B cell (primary cell): ENCODE results near the gene RER1. TPM values are rescaled to one million over a fixed set of nuclear protein-coding genes. Genes with fewer than 3 reads are reported as not detected.

ENCODE experiments used
- ATAC-seq: fragments of 200-7000 bp; cut with Tn5 transposase; one replicate; pipeline ENCODE4 v1.10.0; 2021; ENCODE audit warnings: low read depth, mild to moderate bottlenecking, moderate number of reproducible peaks, moderate library complexity
- CTCF ChIA-PET: fragments of 350-600 bp; sonication (Branson Sonifier 250); formaldehyde crosslinking; loops from one replicate; lab custom pipeline; 2021; ENCODE audit warnings: antibody characterized with exemption, inconsistent platforms; lab: Charles Lee
- POLR2A ChIA-PET: fragments of 350-600 bp; sonication (Branson Sonifier 250); formaldehyde crosslinking; loops from one replicate; lab custom pipeline; 2021; ENCODE audit warnings: antibody characterized with exemption; lab: Charles Lee
- DNase-seq: peaks from one replicate; pipeline ENCODE4 v3.0.0; 2013
- H2AFZ ChIP-seq: 2 replicates; pipeline ENCODE4 v1.6.1; 2012; ENCODE audit warnings: mild to moderate bottlenecking, low read depth, low read length; ENCODE audit not compliant: insufficient read depth, poor library complexity, severe bottlenecking
- H3K27ac ChIP-seq, 2 donors: 1 replicate in 1 of 2; 2 replicates in 1 of 2; pipeline ENCODE4 v1.5.1; 2012 to 2013; ENCODE audit warnings: low read length in 2 of 2, mild to moderate bottlenecking in 2 of 2, moderate library complexity in 1 of 2
- H3K27me3 ChIP-seq, 4 experiments: fragments of 200-600 bp in 1 of 4; sonication (generic) in 1 of 4; replicated peaks in 1 of 4; 1 replicate in 2 of 4; 2 replicates in 2 of 4; pipeline versions ENCODE4 v1.6.1 to v1.7.0; 2013 to 2016; ENCODE audit warnings: low read length in 3 of 4, mild to moderate bottlenecking in 2 of 4, mixed read lengths in 1 of 4, moderate library complexity in 1 of 4; ENCODE audit not compliant: insufficient read depth in 4 of 4, control insufficient read depth in 3 of 4; ENCODE audit errors: control extremely low read depth in 1 of 4
- H3K36me3 ChIP-seq, 2 experiments: replicated peaks in 1 of 2; 1 replicate in 1 of 2; 2 replicates in 1 of 2; pipeline versions ENCODE4 v1.6.1 to v1.7.1; 2013; ENCODE audit warnings: low read length in 1 of 2; ENCODE audit not compliant: insufficient read depth in 2 of 2, control insufficient read depth in 1 of 2; ENCODE audit errors: control extremely low read depth in 1 of 2, extremely low read depth in 1 of 2
- H3K4me1 ChIP-seq, 2 donors: fragments of 200-600 bp in 1 of 2; sonication (generic) in 1 of 2; 1 replicate in 1 of 2; 2 replicates in 1 of 2; pipeline versions ENCODE4 v1.5.1 to v1.6.1; 2013 to 2017; ENCODE audit warnings: low read length in 2 of 2; ENCODE audit not compliant: control insufficient read depth in 2 of 2, insufficient read depth in 2 of 2
- H3K4me2 ChIP-seq: replicated peaks from 2 replicates; pipeline ENCODE3; 2012; ENCODE audit warnings: mild to moderate bottlenecking, low read depth, low read length; ENCODE audit not compliant: poor library complexity, severe bottlenecking
- H3K4me3 ChIP-seq, 5 experiments: fragments of 200-600 bp in 1 of 5; sonication (generic) in 1 of 5; 1 replicate in 3 of 5; 2 replicates in 2 of 5; pipeline versions ENCODE4 v1.5.1 to v1.7.0; 2011 to 2016; ENCODE audit warnings: low read length in 4 of 5, mild to moderate bottlenecking in 4 of 5, low read depth in 2 of 5, control low read depth in 1 of 5, moderate library complexity in 1 of 5; ENCODE audit not compliant: insufficient read depth in 1 of 5; ENCODE audit errors: control extremely low read depth in 1 of 5, extremely low read depth in 1 of 5
- H3K79me2 ChIP-seq: fragments of 200-600 bp; sonication (generic); one replicate; pipeline ENCODE4 v1.6.0; 2016; ENCODE audit warnings: low read length; ENCODE audit not compliant: control insufficient read depth, insufficient read depth
- H3K9ac ChIP-seq: fragments of 200-600 bp; sonication (generic); 2 replicates; pipeline ENCODE4 v1.6.1; 2017; ENCODE audit warnings: mild to moderate bottlenecking, low read length, moderate library complexity
- H3K9me3 ChIP-seq, 3 donors: one replicate each; pipeline versions ENCODE4 v1.6.1 to v1.7.1; 2013; ENCODE audit warnings: low read length in 2 of 3; ENCODE audit not compliant: control insufficient read depth in 2 of 3, insufficient read depth in 1 of 3; ENCODE audit errors: control extremely low read depth in 1 of 3
- H4K20me1 ChIP-seq: 2 replicates; pipeline ENCODE4 v1.6.0; 2012; ENCODE audit warnings: mild to moderate bottlenecking, low read length; ENCODE audit not compliant: insufficient read depth, control insufficient read depth, poor library complexity, severe bottlenecking
- H3K27ac Mint-ChIP-seq: one replicate; pipeline ENCODE4 v1.8.0; 2021; ENCODE audit warnings: mixed read lengths
- H3K27me3 Mint-ChIP-seq: one replicate; pipeline ENCODE4 v1.8.0; 2021; ENCODE audit warnings: mixed read lengths
- H3K4me1 Mint-ChIP-seq: one replicate; pipeline ENCODE4 v1.8.0; 2021; ENCODE audit warnings: mixed read lengths
- H3K4me3 Mint-ChIP-seq: one replicate; pipeline ENCODE4 v1.8.0; 2021; ENCODE audit warnings: mixed read lengths
- H3K9me3 Mint-ChIP-seq: one replicate; pipeline ENCODE4 v1.8.0; 2022; ENCODE audit warnings: mixed read lengths; ENCODE audit not compliant: insufficient read depth
- EZH2 ChIP-seq: IDR thresholded peaks from 2 replicates; pipeline ENCODE4 v1.6.1; 2012; ENCODE audit warnings: borderline replicate concordance, low read depth, mild to moderate bottlenecking, moderate library complexity, low read length; ENCODE audit not compliant: insufficient read depth, poor library complexity, severe bottlenecking
- WGBS: methylation state at CpG from one replicate; pipeline ENCODE4 v1.1.5; 2013; ENCODE audit warnings: missing lambda C conversion rate; ENCODE audit not compliant: insufficient coverage; 5-methylcytosine and 5-hydroxymethylcytosine counted together
- intact Hi-C: fragments of 100-400 bp; cut with micrococcal nuclease; formaldehyde crosslinking; loops from one replicate; pipeline ENCODE4 v1.10.0; 2022
- polyA plus RNA-seq: library from polyadenylated mRNA; depleted of rRNA; stranded (reverse); fragments of >200 nt; gene quantifications from 2 replicates; pipeline ENCODE4 v1.2.3, GENCODE V29; 2012
- total RNA-seq, 2 donors: library from RNA; stranded (reverse); fragments of 120-200 nt in 1 of 2; gene quantifications; 1 replicate in 1 of 2; 2 replicates in 1 of 2; pipeline versions ENCODE4 v1.2.3 to v1.2.4, GENCODE V29; 2013 to 2022
- TF ChIP-seq, protein P1 (sequence below): fragments of 200-600 bp; IDR thresholded peaks from one replicate; pipeline ENCODE4 v1.8.0; 2022; ENCODE audit warnings: antibody characterized with exemption, mild to moderate bottlenecking

Gene RER1
- total and polyA plus RNA-seq, 2 donors (not counting 1 experiment from before 2014, with no cell fraction given) = 78.5 to 118 TPM

DNA sequence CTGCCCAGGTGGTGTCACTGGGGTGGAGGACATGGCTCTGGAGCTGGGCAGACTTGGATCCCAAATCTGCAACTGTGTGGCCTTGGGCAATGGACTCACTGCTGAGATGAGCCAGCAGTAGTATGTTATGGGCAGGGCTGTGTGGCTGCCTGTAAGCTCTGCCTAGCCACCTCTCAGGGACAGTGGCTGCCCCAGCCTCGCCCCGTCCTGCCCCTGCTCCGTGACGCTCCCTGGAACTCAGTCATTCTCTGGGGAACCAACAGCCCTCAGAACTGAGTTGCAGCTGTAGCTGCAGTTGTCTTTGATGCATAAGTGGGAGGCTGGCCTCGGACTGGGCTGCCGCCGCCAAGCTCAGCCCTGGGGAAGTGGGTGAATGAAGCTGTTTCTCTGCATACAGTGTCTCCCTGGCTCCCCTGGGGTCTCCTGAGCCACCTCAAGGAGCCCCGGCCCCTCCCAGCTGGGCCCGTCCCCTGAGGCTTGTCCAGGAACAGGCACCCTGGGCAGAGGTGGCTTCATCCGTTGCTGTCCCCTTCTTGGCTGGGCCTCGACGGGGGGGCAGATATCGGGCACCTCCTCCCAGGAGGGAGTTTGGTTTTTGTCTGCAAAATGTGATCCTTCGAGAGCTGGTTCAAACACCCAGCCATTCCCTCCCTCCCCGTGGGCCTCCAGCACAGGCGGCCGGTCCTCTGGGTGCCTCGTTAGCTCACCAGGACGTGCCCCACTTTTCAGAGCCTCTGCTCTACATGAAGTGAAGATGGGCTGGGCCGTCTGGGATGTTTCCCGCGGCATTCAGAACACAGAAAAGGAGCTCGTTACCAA is 58.2 kb downstream of the RER1 start:
- Histone ChIP-seq H3K27ac (no peak overlapping the region), H2AFZ (no peak overlapping the region), H3K36me3 (no peaks in the 10 kb centered on the region), H3K4me2 (no peak overlapping the region), H3K4me1 (no peaks in the 10 kb centered on the region), H3K79me2 (no peaks in the 10 kb centered on the region), H3K9me3 (no peaks in the 10 kb centered on the region), H3K4me3 (no peak overlapping the region), H3K27me3 (peaks cover 0 to 5% (median 2%) of the 10 kb centered on the region in 4 experiments), H3K9ac (no peak overlapping the region), H4K20me1 (no peaks in the 10 kb centered on the region)
- POLR2A ChIA-PET = no interaction called here
- no peak for TF ChIP-seq EZH2
- TF ChIP-seq, protein P1, sequence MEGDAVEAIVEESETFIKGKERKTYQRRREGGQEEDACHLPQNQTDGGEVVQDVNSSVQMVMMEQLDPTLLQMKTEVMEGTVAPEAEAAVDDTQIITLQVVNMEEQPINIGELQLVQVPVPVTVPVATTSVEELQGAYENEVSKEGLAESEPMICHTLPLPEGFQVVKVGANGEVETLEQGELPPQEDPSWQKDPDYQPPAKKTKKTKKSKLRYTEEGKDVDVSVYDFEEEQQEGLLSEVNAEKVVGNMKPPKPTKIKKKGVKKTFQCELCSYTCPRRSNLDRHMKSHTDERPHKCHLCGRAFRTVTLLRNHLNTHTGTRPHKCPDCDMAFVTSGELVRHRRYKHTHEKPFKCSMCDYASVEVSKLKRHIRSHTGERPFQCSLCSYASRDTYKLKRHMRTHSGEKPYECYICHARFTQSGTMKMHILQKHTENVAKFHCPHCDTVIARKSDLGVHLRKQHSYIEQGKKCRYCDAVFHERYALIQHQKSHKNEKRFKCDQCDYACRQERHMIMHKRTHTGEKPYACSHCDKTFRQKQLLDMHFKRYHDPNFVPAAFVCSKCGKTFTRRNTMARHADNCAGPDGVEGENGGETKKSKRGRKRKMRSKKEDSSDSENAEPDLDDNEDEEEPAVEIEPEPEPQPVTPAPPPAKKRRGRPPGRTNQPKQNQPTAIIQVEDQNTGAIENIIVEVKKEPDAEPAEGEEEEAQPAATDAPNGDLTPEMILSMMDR = no peak
- ATAC-seq (no peak), DNase-seq (no peak)
- H3K4me1 Mint-ChIP-seq = no peaks in the 10 kb centered on the region
- CTCF ChIA-PET = no interaction called here
- no peaks in the 10 kb centered on the region for H3K9me3 Mint-ChIP-seq
- intact Hi-C loops = no loop called here
- 84% methylated on average over 15 of the region's 23 CpGs for WGBS
- no peak overlapping the region for H3K27ac Mint-ChIP-seq
- H3K27me3 Mint-ChIP-seq = peaks cover 3% of the 10 kb centered on the region
- H3K4me3 Mint-ChIP-seq = no peak overlapping the region

DNA sequence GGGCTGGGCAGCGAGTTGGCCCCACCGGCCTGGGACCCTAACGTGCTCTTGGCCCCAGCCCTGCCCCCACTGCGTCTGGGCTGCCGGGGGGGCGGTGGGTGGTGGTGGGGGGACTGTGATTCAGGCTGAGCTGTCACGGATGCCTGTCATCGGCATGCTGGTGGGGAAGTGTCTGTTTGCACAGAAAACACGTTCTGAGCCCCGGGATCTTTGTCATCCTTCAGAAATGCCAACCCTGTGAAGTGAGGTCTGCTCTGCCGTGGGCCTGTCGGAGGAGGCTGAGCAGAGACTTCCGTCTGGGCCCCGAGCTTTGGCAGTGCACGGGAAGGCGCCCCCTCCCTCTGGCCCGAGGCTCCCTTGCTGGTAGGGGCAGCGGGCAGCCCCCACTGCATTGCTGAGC is 60.1 kb downstream of the RER1 start:
- H3K27me3 Mint-ChIP-seq = peaks cover 4% of the 10 kb centered on the region
- no peak for ATAC-seq
- no peak overlapping the region for H3K27ac Mint-ChIP-seq

More for the DNA sequence above, 60.1 kb downstream of the RER1 start:
- Mint-ChIP-seq H3K4me3 (no peak overlapping the region), H3K4me1 (no peaks in the 10 kb centered on the region), H3K9me3 (no peaks in the 10 kb centered on the region)
- Histone ChIP-seq H3K4me2 (no peak overlapping the region), H3K9ac (no peak overlapping the region), H3K4me3 (no peak overlapping the region), H3K79me2 (no peaks in the 10 kb centered on the region), H3K36me3 (no peaks in the 10 kb centered on the region), H3K9me3 (no peaks in the 10 kb centered on the region), H2AFZ (no peak overlapping the region), H3K27me3 (no peaks in the 10 kb centered on the region), H3K27ac (no peak overlapping the region), H4K20me1 (no peaks in the 10 kb centered on the region), H3K4me1 (no peaks in the 10 kb centered on the region)
- ChIA-PET CTCF (no interaction called here), POLR2A (no interaction called here)
- WGBS = 42% methylated on average over 13 of the region's 18 CpGs
- TF ChIP-seq EZH2 = no peak
- TF ChIP-seq, protein P1 = no peak
- intact Hi-C loops = no loop called here
- DNase-seq = no peak
